Measurements from ENCODE around the gene BTBD16. TPM values are rescaled to one million over a fixed set of nuclear protein-coding genes. Genes with fewer than 3 reads are reported as not detected.

The BTBD16 gene
- polyA plus RNA-seq, 1 experiment = not detected

- no peaks in the 10 kb centered on the region; the same call in 1 of the 2 replicates for H3K9me3 ChIP-seq (ENCODE audit: control insufficient read depth, insufficient read depth, low read length)
- H3K27me3 ChIP-seq (ENCODE audit: control insufficient read depth, insufficient read depth, low read length) = no peaks in the 10 kb centered on the region
- CTCF ChIA-PET = interaction anchor here (5.8 kb wide), 1 partner anchor 7 kb away, joined by 41 read pairs; no protein-coding TSS in a partner anchor
- no peak for TF ChIP-seq CTCF (IDR thresholded peaks at IDR 0.05; ENCODE audit: low read depth, low read length)
- POLR2A ChIA-PET = no interaction called here
- DNase-seq (ENCODE audit: low read depth, low spot score) = no peak
- H3K27ac ChIP-seq (ENCODE audit: low read depth, low read length) = no peak overlapping the region
- H3K4me3 ChIP-seq (ENCODE audit: low read depth, low read length) = no peak overlapping the region
Observed at GRCh38 chr10:122261584-122261983, 9.5 kb upstream of the BTBD16 start.

DNA sequence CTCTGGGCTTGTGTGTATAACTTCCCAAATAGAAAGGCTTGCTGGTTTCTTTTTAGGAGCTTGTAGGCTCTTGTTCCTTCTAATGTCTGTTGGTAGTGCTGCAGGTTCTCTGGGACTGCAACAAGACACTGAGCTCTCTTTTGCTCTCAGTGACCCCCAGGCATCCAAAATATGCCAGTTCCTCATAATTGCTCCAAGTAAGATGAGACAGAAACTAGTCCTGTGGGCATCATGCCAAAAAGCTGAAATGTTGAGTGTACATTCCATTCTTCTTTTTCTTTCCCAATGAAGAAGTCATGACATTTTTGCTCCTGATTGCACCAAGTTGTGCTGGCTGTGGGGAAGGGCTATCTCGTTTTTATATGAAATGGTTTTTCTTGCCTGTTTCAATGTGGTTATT is 7.1 kb upstream of the BTBD16 start:
- CTCF ChIA-PET = interaction anchor here (0.7 to 1.5 kb wide), 7 partner anchors 15 to 381 kb away, joined by 3 to 6 read pairs (median 4); no protein-coding TSS in a partner anchor
- DNase-seq (ENCODE audit: low read depth, low spot score) = peak; percentile 78
- no peak for TF ChIP-seq CTCF (IDR thresholded peaks at IDR 0.05; ENCODE audit: low read depth, low read length)
- POLR2A ChIA-PET = interaction anchor here (0.9 kb wide), 1 partner anchor 151 kb away, joined by 3 read pairs; no protein-coding TSS in a partner anchor
- Histone ChIP-seq H3K27ac (ENCODE audit: low read depth, low read length) (peak overlapping the region; percentile 80), H3K9me3 (ENCODE audit: control insufficient read depth, insufficient read depth, low read length) (no peaks in the 10 kb centered on the region; the same call in 1 of the 2 replicates), H3K27me3 (ENCODE audit: control insufficient read depth, insufficient read depth, low read length) (no peaks in the 10 kb centered on the region), H3K4me3 (ENCODE audit: low read depth, low read length) (no peak overlapping the region)

- TF ChIP-seq CTCF (IDR thresholded peaks at IDR 0.05; ENCODE audit: low read depth, low read length) = no peak
- DNase-seq (ENCODE audit: low read depth, low spot score) = no peak
- H3K27me3 ChIP-seq (ENCODE audit: control insufficient read depth, insufficient read depth, low read length) = no peaks in the 10 kb centered on the region
- peak overlapping the region; percentile 80 for H3K27ac ChIP-seq (ENCODE audit: low read depth, low read length)
- ChIA-PET CTCF (interaction anchor here (0.8 to 1.5 kb wide), 5 partner anchors 15 to 301 kb away, joined by 3 to 6 read pairs (median 4); no protein-coding TSS in a partner anchor), POLR2A (interaction anchor here (0.9 kb wide), 1 partner anchor 152 kb away, joined by 3 read pairs; no protein-coding TSS in a partner anchor)
- no peaks in the 10 kb centered on the region; the same call in 1 of the 2 replicates for H3K9me3 ChIP-seq (ENCODE audit: control insufficient read depth, insufficient read depth, low read length)
- no peak overlapping the region for H3K4me3 ChIP-seq (ENCODE audit: low read depth, low read length)
Observed at GRCh38 chr10:122264436-122264835, 6.7 kb upstream of the BTBD16 start.

DNA sequence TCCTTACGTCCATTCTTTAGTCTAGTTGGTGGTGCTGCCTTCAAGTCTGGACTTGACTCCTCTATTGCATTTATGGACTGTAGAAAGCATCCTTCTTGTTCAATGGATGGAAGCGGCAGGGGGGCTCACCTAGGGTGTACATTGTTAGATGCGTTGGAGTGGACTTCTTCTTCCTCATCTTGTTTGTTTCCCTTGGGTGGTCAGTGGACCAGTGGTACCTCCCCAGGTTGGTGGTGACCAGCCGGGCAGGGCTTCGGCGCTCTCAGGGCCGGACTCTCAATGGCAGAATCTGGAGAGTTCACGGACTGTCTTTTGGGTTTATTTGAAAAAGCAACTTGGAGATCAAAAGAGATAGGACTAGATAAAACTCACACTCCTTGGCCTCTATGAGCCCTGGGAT is 6.2 kb upstream of the BTBD16 start:
- ChIA-PET POLR2A (no interaction called here), CTCF (interaction anchor here (0.8 to 1.5 kb wide), 3 partner anchors 14 to 290 kb away, joined by 3 to 4 read pairs (median 4); no protein-coding TSS in a partner anchor)
- Histone ChIP-seq H3K27me3 (ENCODE audit: control insufficient read depth, insufficient read depth, low read length) (no peaks in the 10 kb centered on the region), H3K27ac (ENCODE audit: low read depth, low read length) (peak overlapping the region; percentile 80), H3K4me3 (ENCODE audit: low read depth, low read length) (no peak overlapping the region), H3K9me3 (ENCODE audit: control insufficient read depth, insufficient read depth, low read length) (no peaks in the 10 kb centered on the region; the same call in 1 of the 2 replicates)
- no peak for DNase-seq (ENCODE audit: low read depth, low spot score)
- no peak for TF ChIP-seq CTCF (IDR thresholded peaks at IDR 0.05; ENCODE audit: low read depth, low read length)

DNA sequence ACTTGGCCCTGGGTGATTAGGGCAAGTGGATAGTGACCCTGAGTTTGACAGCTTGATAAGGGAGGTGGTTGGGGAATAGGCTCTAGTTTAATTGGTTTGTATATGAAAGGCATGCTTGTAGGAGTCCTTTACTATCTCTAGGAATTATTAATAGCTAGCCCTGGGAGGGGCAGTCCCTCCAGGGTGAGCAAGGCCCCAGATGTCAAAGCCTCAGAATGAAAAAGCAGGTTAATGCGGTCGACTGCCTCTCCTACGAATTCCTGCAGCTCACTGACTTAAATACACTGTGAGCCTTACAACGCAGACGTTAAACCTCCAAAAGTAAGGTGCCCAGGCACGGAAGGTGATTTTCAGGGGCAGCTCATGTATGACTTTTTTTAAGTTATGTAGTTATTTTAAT is 5.2 kb upstream of the BTBD16 start:
- CTCF ChIA-PET = interaction anchor here (0.6 kb wide), 2 partner anchors 108 to 291 kb away, joined by 3 to 4 read pairs; partner anchors contain the start of gene NSMCE4A
- DNase-seq (ENCODE audit: low read depth, low spot score) = no peak
- TF ChIP-seq CTCF (IDR thresholded peaks at IDR 0.05; ENCODE audit: low read depth, low read length) = no peak
- Histone ChIP-seq H3K27ac (ENCODE audit: low read depth, low read length) (no peak overlapping the region), H3K4me3 (ENCODE audit: low read depth, low read length) (no peak overlapping the region), H3K9me3 (ENCODE audit: control insufficient read depth, insufficient read depth, low read length) (no peaks in the 10 kb centered on the region; the same call in 1 of the 2 replicates), H3K27me3 (ENCODE audit: control insufficient read depth, insufficient read depth, low read length) (no peaks in the 10 kb centered on the region)
- POLR2A ChIA-PET = no interaction called here

Data from AG04450 (cell line).